HG03025 (cell line): ENCODE results near the gene SLC13A4.
"Not testable (repeated sequence)": the region's sequence is repeated elsewhere in the genome, so short reads cannot be mapped to it uniquely, and the experiment has no call there.

Experiments
- ATAC-seq: cut with Tn5 transposase; IDR thresholded peaks from one replicate; pipeline ENCODE4 v1.9.1; 2021; ENCODE audit warnings: mild to moderate bottlenecking, moderate library complexity; ENCODE audit not compliant: unreplicated experiment, low FRiP score

Gene SLC13A4, protein sequence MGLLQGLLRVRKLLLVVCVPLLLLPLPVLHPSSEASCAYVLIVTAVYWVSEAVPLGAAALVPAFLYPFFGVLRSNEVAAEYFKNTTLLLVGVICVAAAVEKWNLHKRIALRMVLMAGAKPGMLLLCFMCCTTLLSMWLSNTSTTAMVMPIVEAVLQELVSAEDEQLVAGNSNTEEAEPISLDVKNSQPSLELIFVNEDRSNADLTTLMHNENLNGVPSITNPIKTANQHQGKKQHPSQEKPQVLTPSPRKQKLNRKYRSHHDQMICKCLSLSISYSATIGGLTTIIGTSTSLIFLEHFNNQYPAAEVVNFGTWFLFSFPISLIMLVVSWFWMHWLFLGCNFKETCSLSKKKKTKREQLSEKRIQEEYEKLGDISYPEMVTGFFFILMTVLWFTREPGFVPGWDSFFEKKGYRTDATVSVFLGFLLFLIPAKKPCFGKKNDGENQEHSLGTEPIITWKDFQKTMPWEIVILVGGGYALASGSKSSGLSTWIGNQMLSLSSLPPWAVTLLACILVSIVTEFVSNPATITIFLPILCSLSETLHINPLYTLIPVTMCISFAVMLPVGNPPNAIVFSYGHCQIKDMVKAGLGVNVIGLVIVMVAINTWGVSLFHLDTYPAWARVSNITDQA

GRCh38 chr7:135728136-135728669 lies at the start of gene SLC13A4:
Gene SLC13A4, minus strand, starts transcription at chr7:135728186. Its CDS starts 690 bp downstream, at chr7:135727496.
- ATAC-seq, result no peak

DNA sequence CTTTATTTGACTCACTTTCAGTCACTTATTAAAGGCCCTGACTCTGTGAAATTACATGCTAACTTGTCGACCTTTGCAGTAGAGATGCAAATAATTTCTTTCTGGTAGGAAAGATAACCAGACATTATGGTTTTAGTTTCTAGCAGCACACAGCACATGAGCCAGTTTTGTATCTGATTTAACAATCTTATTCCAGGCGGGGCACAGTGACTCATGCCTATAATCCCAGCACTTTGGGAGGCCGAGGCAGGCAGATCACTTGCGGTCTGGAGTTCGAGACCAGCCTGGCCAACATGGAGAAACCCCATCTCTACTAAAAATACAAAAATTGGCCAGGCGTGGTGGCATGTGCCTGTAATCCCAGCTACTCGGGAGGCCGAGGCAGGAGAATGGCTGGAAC lies 47.9 kb upstream of the SLC13A4 start:
- ATAC-seq, result not testable (repeated sequence)

DNA sequence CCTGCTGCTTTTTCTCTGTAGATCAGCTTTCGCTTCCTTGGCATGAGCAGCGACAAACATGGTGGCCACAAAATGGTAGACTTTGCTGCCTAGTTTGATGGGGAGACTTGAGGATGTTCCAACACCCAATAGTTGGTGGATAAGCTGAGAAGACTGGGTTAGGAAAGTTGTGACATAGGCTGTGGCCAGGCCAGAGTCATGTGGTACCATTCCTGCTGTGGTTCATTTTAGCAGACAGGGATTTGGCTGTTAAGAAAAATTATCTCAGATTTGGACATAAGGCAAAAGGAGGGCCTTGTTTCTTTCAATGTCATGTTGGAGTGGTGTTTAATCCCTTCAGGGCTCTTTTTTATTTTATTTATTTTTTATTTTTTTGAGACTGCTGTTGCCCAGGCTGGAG lies 47.2 kb upstream of the SLC13A4 start:
- ATAC-seq, result no peak

GRCh38 chr7:135774284-135774683 lies 46.3 kb upstream of the SLC13A4 start:
- ATAC-seq, result no peak

DNA sequence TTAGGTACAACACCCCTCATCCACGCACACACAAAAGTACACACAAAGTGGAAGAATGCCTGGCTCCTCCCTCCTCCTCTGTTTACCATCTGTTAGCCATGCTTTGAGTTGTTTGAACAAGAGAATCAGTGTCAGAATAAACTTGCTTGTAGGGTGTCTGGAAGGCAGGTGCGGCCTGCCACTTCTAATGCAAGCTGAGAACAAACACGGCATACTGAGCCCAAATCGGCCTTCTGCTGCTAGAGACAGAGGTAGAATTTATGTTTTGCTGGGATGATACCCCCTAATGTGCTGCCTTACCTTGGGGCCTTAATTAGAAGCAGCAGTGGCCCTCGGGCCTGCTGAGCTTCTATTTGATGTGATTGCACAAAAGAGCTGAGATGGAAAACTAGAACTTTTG lies 45.5 kb upstream of the SLC13A4 start:
- ATAC-seq, result no peak

DNA sequence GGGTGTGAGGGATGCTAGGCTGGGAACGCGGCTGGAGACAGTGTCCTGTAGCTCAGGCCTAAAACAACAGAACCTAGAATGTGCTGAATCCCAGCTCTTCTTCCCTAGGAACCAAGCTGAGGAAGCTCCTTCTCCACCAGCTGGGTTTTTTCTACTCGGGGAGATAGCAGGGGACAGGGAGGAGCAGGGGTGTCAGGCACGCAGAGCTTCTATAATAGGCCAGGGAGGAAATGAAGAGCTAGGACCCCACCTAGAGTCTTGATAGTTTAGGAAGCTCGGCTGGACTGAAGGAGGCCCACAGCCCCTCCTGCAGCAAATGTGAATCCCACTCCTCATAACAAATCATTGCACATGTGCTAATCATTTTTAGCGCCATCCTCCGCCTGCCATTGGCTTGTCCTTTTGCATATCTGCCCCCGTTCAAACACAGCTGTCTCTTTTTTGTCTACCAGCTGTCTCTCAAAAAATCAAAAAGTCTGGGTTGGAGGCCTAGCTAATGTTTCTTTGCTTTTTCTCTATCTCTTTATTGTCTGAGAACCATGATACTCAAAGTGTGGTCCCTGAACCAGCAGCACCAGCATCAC lies 44.7 kb upstream of the SLC13A4 start:
- no peak for ATAC-seq

- no peak for ATAC-seq
These were observed 44.1 kb upstream of the SLC13A4 start for GRCh38 chr7:135771961-135772638.

DNA sequence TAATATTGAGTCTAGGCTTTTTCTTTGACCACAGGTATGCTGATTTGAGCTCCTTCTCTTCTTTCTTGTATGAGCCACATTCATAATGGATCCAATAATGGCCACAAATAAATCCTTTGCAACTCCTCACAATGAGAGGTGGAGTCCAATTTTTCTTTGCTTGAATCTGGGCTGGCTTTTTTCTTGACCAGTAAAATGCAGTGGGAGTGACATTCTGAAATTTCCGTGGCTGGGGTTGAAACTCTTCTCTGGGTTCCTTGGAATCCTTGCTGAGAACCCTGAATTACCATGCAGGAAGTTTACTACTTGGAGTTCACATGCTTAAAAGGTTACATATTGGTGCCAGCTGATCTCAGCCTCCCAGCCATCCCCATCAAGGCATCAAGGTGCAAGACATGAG lies 43.1 kb upstream of the SLC13A4 start:
- ATAC-seq, result no peak

DNA sequence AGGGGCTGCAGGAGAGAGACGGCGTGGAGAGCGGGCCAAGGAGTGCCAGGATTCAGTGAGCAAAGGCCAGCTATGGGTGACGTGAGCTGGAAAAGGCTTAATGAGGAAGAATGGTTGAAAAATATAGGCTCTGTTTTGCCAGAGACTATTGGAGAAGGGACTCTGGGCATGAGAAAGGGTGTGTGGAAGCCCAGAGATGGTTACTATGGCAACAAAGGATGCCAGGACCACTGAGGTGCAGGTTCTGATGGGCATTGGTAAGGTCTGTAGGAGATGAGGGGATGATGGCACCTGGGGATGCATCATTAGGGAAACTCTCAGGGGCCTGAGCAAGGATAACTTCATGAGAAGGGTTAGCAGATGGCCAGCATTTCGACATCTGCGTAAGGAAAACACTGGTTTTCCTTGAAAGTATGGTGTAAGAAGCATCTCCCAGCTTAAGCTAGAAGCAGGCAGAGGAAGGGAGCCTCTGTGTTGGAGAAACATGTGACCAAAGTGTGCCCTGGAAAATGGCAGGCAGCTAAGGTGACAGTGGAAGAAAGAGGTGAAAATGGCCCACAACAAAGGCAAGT lies 42.2 kb upstream of the SLC13A4 start:
- ATAC-seq, result no peak

- no peak for ATAC-seq
These were observed 41.2 kb upstream of the SLC13A4 start for GRCh38 chr7:135769005-135769802.

GRCh38 chr7:135768467-135768866 lies 40.5 kb upstream of the SLC13A4 start:
- no peak for ATAC-seq

DNA sequence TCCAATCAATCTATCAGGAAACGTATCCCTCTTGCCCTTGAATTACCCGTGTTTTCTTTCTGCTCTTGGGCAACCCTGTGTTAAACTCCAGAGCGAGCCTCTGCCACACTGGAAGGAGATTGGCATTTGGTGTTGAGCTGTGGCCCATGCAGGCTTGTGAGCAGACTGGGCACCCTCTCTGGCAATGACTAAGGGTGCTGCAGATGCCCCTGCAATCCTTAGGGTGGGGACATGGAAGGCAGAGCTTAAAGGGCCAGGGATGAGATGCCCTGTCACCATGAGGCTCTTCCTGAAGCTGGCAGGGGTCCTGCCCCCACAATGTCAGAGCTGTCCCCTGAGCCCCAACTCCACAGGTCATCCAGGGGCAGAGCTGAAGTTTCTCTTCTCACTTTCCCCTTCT lies 40.1 kb upstream of the SLC13A4 start:
- no peak for ATAC-seq

DNA sequence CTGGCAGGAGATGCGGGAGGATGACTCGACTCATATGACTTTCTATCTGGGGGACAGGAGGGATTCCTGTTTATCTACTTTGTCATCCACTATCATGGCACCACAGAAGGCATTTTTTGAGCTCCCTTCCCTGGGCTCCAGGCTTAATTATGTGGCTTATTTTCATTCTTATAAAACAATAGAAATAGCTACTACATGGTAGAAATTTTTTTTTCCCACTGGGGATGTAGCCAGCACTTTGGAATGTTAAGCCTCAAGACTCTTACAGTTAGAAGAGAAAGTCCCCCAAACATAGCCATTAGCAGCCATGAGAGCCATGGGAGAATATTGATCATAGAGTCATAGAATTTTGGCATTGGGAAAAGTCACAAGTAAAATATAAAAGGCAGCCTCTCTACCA lies 35.3 kb upstream of the SLC13A4 start:
- no peak for ATAC-seq

DNA sequence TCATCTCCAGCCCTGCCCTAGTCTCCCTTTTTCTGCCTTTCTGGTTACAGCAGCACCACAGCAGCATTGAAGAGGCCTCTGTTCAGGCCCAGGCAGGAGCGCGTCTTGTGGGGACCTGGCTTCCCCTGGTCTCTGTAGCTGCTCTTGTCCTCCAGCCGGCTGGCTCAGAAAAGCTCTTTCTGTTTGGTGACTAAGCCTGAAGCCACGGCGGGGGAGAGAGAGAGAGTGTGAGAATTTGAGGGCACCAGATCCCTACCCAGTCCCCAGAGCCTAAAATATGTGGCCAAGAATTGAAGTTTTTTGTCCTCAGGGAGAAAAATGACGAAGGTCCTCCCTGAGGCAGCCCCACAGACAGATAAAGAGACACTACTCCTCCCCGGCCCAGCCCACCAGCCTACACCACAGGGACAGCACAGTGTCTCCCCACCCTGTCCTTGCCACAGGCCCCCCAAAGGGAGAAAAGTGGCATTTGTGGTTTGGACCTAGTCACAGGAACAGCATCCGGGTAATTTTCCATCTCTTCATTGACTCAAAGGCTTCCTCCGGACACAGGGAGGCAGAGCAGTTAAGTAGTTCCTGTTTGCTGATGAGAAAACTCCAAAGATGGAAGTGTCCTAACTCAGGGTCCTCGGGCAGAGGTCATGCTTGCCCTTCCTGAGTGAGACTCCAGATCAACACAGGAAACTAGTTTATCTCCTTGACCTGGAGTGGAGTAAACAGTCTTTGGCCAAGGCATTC lies 33.9 kb upstream of the SLC13A4 start:
- no peak for ATAC-seq

DNA sequence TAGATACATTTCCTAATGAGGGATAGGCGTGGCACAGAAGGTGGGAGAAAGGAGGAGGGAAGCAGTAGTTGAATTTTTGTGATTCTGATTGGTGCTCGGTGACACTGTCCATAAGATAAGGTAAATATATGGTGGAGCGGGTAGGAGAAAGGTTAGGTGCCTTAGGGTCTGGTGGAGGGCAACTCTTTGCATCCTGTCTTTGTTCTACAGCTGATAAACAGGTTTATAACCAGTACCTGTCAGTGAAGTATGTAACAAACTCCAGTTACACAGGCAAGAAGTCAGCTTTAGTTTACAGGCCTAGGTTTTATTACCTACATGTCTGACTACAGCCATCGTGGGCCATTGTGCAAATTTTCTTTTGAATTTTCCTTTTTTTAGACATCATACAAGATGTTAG lies 31.5 kb upstream of the SLC13A4 start:
- no peak for ATAC-seq

GRCh38 chr7:135758531-135758932 lies 30.5 kb upstream of the SLC13A4 start:
- ATAC-seq, result no peak

GRCh38 chr7:135757719-135758411 lies 29.9 kb upstream of the SLC13A4 start:
- no peak for ATAC-seq

GRCh38 chr7:135756191-135756590 lies 28.2 kb upstream of the SLC13A4 start:
- no peak for ATAC-seq

- ATAC-seq, result no peak
These were observed 27.4 kb upstream of the SLC13A4 start for GRCh38 chr7:135755351-135755753.
